HS-27A (cell line): Measurements from ENCODE around the gene CHCHD1.
"Not testable (repeated sequence)": the region's sequence is repeated elsewhere in the genome, so short reads cannot be mapped to it uniquely, and the experiment has no call there.

Experiments
- DNase-seq: peaks from one replicate; pipeline ENCODE4 v3.0.0-alpha.2; 2012; ENCODE audit warnings: low read depth, missing footprints

Gene CHCHD1

DNA sequence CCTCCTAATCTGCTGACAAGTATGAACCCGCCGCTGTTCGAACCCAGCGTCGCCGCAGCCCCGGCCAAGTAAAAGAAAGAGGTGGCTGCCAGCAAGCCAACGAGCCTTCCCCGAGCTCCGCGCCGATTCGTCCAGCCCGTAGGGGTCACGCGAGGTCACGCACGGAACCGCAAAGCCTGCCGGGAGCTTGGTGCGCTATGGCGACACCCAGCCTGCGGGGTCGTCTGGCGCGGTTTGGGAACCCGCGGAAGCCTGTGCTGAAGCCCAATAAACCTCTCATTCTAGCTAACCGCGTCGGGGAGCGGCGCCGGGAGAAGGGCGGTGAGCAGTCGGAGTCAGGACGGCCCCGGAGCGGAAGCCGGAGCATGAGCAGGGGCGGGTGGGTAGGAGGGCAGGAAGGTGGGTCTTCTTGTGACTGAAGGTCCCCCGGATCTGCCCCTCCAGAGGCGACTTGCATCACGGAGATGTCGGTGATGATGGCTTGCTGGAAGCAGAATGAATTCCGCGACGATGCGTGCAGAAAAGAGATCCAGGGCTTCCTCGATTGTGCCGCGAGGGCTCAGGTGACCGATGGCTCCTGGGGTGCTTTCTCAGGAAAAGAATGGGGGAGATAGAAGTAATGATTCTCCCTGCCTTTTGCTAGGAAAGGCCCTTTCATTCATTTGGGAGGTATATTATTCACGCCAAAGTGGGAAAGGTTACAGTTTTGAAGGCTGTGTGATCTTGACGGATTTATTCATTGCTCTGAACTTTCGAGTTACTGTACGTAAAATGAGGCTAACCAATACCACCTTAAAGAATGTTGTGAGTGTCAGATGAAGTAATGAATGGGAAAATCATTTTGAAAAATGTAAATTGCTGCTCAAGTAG is at the start of gene CHCHD1:
Gene CHCHD1, plus strand, starts transcription at position 170 of the 870 bp plus-strand sequence. Its CDS starts 28 bp downstream, at position 198.
- peak; percentile 45 for DNase-seq

DNA sequence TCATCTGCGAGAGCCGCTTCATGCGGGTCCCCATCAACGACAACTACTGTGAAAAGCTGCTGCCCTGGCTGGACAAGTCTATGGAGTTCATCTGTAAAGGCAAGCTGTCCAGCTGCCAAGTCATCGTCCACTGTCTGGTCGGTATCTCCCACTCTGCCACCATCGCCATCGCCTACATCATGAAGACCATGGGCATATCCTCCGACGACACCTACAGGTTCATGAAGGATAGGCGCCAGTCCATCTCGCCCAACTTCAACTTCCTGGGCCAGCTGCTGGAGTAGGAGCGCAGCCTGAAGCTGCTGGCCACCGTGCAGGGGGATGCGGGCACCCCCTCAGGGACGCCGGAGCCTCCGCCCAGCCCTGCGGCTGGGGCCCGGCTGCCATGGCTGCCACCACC is 49.4 kb upstream of the CHCHD1 start:
- no peak for DNase-seq

DNA sequence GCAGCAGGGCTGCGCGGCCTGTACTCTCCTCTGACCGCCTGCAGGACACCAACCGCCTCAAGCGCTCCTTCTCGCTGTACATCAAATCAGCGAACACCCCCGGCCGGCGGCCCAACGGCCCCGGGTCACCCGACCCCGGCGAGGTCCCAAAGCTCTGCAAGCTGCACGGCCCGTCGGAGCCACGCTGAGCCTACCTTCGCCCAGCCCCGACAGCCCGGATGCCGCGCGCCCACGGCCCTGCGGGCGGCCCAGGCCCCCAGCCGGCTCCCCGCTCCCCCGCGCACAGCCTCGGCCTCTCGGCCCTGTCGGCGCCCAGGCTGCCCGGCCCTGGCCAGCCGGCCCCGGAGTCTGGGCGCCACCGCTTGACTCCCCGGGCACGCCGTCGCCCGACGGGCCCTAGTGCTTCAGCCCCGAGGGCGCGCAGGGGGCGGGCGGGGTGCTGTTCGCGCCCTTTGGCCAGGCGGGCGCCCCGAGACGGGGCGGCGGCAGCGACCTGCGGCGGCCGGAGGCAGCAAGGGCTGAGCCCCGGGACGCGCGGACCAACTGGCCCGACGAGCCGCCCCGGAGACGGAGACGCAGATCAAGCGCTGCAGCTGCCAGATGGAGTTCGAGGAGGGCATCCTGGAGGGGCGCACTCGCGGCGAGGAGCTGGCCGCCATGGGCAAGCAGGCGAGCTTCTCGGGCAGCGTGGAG is 48.8 kb upstream of the CHCHD1 start:
- DNase-seq = no peak

DNA sequence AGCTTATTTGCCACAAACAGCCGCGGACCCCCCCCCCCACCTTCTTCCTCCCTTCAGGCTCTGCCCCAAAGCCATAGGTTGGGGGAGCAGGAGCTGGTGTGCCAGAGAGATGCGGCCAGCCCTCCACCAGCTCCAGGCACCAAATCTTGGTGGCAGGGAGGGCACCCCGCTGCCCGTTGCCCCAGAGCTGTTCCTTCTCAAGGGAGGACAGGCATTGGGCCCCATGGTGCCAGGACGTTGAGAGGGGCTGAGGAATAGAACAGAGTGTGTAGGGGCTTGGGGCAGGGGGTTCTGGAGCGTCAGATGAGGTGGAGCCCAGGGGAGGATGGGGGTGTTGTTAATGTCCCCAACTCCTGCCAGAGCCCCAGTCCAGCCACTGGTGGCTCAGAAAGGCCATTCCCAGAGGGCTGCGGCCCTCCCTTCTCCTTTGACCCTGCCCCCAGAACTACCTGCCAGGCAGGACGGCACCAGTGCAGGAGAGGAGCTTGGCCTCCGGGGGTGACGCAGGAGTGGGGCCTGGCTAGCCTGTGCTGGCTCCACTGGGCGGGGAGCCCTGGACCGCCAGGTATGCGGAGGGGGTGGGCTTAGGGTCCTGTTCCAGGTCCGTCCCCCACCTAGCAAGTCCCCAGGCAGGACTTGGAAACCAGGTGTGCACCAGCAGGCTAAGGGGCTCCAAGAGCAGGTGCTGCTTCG is 47.7 kb upstream of the CHCHD1 start:
- no peak for DNase-seq

DNA sequence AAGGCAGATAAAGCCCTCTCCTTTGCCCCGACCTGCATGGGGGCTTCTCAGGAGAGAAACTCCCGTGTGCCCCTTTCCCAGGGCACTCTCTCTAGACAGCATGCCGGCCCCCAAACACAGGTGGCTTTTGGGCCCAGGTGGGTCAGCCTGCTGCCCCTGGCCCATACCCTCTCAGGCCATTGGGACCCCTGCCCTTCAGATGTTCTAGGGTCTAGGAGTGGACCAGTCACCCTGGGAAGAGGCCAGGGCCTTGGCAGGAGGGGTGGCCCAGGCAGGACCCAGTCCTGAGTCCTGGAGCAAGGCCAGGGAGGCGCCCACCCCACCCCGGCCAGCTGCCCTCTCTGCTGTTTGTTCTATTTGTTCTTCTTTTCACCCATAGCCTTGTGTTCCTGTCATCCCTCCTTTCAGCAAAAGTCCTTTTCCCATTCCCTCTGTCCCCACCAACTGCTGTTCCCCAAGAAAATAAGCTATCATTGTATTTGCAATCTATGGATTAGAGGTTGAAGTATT is 47.0 kb upstream of the CHCHD1 start:
- no peak for DNase-seq

DNA sequence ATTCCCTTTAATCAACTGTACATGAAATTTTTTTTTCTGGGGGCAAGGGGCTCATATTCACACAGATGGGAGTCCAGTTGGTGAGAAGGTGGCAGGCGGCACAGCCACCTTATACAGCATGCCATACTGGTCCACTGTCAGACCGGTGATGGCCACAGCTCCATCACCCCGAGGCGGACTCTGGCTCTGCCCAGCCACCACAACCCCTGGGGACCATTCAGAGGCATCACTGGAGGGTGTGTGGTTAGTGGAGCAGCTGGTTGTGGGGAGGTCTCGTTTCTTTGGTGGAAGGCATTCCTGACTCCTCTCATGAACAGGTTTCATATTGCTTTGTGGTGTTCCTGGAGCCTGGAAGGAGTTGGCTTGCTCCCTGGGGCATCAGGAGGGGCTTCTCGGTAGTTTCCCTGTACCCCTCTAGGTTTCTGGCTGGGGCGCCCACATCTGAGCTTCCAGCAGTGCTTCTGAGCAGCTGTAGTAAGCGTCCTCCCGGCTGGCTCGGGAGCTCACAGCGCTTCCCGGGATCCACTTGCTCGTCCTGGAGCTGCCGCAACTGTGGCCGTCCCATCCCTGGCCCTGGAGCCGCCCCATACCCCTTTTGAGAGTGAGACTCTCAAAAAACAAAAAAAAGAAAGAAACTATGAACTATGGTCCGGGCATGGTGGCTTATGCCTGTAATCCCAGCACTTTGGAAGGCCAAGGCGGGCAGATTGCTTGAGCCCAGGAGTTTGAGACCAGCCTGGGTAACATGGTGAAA is 41.2 kb upstream of the CHCHD1 start:
- DNase-seq = not testable (repeated sequence)

DNA sequence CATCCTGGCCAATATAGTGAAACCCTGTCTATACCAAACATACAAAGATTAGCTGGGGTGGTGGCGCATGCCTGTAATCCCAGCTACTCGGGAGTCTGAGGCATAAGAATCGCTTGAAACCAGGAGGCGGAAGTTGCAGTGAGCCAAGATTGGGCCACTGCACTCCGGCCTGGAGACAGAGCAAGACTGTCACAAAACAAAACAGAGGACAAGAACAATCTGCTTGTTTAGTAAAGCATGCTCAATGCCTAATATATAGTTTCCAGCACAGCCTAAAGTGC is 39.5 kb upstream of the CHCHD1 start:
- DNase-seq = no peak

DNA sequence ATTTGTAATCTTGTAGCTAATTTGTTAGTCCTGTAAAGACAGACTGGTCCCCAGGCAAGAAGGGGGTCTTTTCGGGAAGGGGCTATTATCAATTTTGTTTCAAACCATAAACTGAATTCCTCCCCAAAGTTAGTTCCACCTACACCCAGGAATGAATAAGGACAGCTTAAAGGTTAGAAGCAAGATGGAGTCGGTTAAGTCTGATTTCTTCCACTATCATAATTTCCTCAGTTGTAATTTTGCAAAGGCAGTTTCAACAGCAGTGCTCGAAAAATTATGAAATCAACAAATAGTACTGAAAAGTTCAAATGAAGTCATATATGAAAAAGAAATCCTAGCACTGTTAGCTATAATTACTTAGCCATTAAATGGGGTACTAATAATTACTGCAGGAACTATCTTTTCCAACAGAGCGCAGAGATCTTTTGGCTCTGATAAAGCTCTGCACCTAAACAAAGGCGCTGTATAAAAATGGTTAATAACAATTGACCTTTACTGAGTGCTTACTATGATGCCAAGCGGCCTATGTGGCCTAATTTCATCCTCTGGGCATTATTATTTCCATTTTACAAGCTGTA is 38.4 kb upstream of the CHCHD1 start:
- DNase-seq = no peak

DNA sequence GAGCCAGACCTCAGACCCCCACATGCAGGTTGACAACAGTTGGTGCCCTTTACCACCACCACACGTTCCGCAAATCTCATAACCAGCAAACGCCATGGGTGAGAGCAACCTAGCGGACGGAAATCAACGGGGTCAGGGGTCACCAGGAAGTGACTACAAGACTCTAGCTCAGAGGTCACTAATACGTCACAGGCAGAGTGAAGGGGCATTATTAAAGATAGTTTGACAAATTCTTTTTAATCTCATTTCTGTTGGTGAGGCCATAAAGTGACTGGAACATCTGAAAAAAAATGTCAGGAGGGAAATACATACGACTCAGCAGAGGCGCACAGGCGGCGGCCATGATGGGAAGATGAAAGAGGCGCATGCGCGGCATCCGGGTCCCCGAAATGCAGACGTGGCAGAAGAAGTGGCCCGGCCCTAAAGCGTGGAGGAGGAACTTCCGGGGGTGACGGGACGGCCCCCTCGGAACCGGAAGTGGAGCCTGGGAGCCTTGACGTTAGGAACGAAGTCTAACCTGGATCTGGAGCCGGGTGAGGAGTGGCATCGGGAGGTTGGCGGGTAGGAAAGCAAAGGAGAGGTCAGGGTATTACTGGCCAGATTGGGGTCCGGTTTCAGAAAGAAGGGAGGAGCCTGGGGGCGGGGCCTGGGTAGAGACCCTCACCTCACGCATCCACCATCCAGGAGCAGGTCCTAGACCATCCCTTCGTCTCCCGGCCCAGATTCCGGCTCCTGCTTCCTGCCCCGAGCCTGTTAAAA is 37.8 kb upstream of the CHCHD1 start, which contains the start of gene SEC24C:
Gene SEC24C, plus strand, starts transcription at position 468 of the 759 bp plus-strand sequence. CDS start 2,461 bp downstream, outside the sequence.
- DNase-seq = peak; percentile 76

DNA sequence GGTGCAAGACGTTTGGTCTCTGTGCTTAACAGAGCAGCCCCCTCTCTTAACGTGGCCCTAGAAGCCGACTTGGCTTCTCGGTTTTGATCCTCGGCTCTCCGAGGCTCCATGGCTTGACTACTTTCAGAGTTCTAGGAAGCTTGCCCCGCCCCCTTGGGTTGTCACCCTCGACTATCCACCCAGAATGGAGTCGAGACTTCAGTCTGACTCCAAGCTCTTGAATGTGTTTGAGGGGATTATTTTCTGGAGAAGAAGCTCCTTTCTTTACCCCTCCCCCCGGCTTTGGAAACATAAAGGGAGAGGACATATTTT is 37.2 kb upstream of the CHCHD1 start:
- DNase-seq = peak; percentile 4

DNA sequence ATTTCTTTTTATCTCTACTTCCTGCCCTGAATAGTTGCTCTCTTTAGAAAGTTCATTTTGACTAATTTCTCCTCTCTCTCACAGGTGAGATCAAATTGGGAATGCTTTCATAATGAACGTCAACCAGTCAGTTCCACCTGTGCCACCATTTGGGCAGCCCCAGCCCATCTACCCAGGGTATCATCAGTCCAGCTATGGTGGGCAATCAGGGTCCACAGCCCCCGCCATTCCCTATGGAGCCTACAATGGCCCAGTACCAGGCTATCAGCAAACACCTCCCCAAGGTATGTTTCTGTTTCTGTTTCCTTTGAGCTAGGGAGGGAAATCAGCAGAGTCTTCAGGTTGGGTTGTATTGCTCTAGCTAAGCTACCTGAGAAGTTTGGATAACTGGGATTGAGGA is 35.1 kb upstream of the CHCHD1 start:
- DNase-seq = no peak

DNA sequence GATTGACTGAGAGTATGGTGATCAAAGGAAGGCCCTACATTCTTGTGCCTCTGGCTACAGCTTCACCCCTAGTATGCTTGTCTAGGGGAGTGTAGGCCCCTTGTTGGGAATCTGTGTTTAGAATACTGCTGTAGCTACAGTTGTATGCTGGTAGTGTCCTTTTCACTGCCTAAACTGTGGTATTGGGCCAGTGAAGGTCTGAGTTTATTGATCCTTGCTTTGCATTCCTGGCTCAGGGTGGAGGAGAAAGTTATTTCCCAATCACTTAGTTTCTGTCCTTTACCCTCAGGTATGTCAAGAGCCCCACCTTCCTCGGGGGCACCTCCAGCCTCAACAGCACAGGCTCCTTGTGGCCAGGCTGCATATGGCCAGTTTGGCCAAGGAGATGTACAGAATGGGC is 31.0 kb upstream of the CHCHD1 start:
- no peak for DNase-seq

DNA sequence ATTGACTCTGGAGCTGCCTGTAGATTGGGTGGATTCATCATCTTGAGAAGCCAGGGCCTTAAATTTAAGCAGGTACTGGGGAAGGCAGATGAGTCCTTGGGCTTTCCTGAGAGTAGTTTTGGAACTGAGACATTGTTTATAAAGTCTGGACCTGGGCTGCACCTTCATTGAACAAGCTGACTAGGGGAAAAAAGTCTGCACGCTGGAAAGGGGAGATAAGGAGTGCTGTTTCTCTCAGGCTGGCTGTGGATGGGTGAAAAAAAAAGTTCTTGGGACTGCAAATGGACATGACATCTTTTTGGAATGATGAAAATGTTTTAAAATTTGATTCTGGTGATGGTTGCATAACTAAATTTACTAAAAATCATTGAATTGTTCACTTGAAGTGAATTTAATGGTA is 25.7 kb upstream of the CHCHD1 start:
- DNase-seq = no peak

DNA sequence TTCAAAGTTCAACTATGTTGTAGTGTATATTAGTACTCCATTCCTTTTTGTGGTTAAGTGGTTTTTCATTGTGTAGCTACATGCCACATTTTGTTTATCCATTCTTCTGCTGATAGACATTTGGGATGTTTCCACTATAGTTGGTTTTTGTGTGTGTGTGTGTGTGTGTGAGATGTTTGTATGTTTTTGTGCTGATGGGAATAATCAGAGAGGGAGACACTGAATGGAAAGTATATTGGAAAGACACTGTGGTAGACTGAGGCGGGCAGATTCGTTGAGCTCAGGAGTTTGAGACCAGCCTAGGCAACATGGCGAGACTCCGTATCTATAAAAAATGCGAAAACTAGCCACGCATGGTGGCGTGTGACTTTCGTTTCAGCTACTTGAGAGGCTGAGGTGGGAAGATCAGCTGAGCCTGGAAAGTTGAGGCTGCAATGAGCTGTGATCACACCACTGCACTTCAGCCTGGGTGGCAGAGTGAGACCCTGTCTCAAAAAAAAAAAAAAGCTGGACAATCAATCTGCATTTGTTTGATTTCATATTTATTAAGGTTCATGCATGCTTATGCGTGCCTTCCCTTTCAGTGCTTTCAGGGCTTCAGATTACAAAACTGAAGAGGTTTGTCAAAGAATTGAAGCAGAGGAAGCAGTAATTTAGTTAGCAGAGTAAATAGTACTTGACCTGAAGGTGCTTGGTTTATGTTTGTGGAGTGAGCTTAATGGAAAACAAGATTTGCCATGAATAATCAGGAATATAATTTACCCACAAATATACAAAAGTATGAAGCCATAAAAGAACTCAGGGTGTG is 22.9 kb upstream of the CHCHD1 start:
- no peak for DNase-seq

DNA sequence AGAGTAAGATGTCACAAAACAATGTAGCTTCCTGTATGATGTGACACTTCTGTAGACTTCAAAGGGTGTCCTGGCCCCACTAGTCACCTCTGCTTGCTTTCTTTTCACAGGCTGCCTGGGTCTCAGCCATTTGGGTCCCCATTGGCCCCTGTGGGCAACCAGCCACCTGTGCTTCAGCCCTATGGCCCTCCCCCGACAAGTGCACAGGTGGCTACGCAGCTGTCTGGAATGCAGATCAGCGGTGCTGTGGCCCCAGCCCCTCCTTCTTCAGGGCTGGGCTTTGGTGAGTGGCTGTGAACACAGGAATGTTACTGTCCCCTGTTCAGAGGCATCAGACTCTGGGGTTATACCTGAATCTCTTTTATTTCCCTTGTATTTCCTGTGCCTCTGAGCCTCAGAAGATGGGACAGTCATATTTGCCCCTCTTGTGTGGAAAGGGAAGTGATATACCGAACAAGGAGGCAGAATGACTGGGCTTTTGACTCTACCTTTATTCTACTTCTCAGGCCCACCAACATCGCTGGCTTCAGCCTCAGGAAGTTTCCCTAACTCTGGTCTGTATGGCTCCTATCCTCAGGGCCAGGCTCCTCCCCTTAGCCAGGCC is 22.2 kb upstream of the CHCHD1 start:
- DNase-seq = no peak

DNA sequence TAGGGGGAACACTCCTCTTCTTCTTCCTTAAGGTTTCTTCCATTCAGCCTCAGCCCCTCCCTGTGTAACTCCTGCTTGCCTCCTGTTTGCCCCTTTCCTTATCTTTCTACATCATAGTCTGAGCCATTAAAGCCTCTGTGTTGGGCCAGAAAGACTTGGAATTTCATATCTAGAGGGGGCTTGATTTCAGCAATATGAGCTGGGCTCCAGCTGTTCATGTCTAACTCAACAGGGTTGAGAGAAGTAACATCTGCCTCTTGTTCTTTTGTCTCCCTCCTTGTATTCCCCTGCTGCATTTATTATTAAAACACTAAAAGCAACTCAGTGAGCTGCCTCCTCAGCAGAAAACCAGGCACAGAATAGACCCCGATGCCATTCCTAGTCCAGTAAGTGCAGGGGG is 20.1 kb upstream of the CHCHD1 start:
- DNase-seq = no peak

DNA sequence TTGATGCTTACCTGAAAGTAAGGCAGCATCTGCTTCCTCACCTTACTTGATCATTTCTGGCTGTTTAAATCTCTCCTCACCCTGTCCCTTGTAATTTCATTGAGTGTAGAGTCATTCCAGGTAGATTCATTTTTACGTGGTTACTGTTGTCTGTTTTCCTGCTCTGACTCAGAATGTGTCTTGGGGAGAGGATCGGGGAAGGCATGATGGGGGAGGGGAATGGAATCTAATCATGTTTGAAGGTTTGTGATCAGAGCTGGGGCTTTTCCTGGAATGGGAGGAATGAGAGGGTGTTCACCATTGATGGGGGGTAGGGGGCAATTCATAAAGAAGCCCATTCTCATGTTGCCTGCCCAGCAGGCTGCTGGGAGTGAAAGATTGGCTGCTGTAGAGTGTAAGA is 18.9 kb upstream of the CHCHD1 start:
- no peak for DNase-seq

DNA sequence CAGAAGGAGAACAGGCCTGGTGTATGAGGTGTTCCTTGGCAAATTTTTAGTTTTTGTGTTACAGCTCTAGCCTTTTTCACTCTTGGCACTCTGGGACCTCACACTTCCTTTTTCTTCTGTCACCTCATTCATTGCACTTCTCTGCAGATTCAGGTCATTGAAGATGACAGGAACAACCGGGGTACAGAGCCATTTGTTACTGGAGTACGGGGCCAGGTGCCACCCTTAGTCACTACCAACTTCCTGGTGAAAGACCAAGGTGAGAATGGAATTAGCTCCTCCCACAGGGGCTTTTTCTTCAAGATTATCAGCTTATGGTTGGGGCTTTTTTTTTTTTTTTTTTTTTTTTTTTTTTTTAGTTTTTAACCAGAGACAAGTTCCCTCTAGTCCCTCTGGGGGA is 18.5 kb upstream of the CHCHD1 start:
- no peak for DNase-seq

DNA sequence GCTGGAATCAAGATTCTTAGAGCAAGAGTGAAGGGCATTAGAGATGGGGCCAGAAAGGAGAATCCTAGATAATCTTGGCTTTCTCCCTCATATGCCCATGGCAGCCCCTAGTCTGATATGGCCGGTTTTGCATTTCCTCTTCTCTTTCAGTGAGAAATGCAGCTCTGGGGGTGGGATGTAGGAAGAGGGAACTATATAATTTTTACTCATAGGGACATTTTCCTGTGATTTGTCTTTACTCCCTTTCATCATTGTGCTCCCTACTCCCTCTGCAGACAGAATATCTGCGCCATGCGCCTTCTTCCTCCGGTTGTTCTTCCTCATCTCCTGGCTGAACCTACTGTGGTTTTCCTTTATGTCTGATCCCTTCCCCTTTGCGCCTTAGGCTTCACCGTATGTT is 16.8 kb upstream of the CHCHD1 start:
- no peak for DNase-seq

DNA sequence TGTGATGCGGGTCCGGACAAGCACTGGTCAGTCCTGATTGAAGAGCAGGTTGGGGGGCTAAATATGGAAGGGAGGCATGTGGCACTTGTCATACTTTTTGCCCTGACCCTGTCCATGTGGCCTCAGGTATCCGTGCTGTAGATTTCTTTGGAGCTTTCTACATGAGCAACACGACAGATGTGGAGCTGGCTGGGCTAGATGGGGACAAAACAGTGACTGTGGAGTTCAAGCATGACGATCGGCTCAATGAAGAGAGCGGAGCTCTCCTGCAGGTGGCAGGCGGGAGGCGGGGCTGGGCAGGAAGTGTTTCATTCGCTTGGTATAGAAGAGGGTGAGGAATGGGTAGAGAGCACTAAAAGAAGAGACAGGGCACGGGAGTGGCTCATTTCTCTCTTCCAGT is 13.0 kb upstream of the CHCHD1 start:
- DNase-seq = no peak
